C4-2B (cell line): Measurements from ENCODE around the gene N4BP3.

ENCODE experiments used
- ZFX ChIP-seq: fragments of 450-650 bp; IDR thresholded peaks from 2 replicates; pipeline ENCODE4 v1.6.1; 2017
- TF ChIP-seq, protein P1 (sequence below): fragments of 450-650 bp; conservative IDR thresholded peaks from 2 replicates; pipeline ENCODE4 v1.5.1; 2017; ENCODE audit warnings: mild to moderate bottlenecking

DNA sequence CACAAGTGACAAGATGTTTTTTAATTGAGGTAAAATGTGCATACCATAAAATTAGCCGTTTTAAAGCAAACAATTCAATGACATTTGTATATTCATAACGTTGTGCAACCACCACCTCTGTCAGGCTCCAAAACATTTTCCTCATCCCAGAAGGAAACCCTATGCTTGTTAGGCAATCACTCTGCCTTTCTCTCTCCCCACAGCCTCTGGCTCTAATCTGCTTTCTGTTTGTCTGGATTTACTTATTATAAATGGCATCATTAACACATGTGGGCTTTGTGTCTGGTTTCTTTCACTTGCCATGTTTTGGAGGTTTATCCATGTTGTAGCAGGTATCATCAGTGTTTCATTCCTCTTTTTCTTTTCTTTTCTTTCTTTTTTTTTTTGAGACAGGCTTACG lies 1.4 kb upstream of the N4BP3 start:
- TF ChIP-seq, protein P1, sequence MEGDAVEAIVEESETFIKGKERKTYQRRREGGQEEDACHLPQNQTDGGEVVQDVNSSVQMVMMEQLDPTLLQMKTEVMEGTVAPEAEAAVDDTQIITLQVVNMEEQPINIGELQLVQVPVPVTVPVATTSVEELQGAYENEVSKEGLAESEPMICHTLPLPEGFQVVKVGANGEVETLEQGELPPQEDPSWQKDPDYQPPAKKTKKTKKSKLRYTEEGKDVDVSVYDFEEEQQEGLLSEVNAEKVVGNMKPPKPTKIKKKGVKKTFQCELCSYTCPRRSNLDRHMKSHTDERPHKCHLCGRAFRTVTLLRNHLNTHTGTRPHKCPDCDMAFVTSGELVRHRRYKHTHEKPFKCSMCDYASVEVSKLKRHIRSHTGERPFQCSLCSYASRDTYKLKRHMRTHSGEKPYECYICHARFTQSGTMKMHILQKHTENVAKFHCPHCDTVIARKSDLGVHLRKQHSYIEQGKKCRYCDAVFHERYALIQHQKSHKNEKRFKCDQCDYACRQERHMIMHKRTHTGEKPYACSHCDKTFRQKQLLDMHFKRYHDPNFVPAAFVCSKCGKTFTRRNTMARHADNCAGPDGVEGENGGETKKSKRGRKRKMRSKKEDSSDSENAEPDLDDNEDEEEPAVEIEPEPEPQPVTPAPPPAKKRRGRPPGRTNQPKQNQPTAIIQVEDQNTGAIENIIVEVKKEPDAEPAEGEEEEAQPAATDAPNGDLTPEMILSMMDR: no peak
- no peak for TF ChIP-seq ZFX
